Hematopoietic multipotent progenitor cell treated with erythropoietin and hydrocortisone succinate and interleukin-3 and kit ligand, for 8 days (in vitro differentiated cells): ENCODE measurements around the gene TRAF5.
A peak's percentile ranks its signal among the peaks of the same experiment; 100 is the strongest.

Experiments
- DNase-seq: peaks from one replicate; pipeline ENCODE4 v3.0.0-alpha.2; 2015

TRAF5 gene

DNA sequence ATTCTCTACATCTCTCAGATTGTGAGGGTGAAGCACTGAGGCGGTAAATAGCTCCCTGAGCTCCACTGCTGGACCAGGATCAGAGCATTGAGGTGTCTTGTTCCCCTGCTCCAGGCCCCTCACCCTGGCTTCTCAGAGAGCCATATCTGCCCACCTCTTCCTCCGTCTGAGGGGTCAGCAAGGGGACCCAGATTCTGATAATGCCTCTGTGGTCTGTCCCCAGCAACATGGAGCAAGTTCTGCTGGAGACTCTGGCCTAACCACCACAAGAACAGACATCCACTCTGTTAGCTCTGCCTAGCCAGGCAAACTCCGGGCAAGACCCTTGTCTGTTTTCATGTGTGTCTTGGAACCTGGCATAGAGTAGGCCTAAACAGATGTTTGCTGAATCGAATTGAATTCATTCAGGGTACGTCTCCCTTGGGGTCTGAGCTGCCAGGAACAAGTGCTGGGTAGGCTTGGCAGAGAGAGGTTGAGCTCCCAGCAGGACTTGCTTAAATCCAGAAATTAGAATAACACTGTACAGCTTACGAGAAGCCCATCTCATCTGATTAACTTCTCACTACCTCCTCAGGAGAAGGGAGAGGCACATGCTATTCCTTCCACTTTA, 2.3 kb downstream of the TRAF5 start:
- no peak for DNase-seq

DNA sequence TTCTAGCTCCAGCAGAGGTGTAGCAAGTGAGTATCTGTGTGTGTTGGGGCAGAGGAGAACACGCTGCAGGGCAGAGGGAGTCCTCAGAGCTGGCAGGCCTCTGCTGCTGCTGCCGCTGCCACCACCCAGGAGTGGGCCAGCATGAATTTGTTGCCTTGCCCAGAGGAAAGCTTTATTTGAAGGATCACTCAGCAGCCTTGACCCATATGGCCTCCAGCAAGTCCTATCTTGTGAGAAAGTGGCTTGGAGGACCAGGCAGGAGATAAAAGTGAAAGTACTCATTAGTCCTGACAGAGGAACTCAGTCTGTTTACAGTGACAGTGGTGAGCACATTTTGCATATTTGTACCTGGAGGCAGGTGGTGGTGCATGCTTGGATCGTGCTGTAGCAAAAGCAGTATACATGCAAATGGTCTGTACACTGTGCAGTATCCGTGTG, 3.1 kb downstream of the TRAF5 start:
- no peak for DNase-seq

DNA sequence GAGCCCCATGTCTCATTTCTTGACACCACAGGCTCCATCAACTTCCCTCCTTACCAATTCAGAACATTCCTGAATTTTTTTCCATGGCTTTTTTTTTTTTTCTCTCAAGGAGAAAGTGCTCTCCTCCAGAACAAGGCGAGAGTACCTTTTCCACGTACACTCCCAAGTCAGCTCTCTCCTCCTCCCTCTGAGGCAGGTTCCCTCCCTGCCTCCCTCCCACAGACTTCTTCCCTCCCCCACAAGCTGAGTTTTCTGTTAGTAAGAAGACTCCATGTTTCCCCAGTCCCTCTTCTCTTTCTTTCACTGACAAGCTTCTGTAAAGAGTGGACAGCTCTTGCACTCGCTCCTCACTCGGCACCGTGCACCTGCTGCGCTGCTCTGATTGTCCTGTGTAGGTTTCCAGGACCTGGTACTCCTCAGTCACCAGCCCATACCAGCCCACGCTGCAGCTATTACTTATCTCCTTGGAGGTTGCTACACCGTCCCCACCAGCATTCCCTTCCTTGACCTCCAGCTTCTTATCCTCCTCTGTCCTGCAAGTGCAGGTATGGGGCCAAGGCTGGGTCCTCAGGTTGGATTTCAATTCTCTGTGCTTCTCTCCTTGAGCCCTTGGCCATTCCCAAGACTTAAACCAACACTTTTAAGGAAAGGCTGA, 3.8 kb downstream of the TRAF5 start:
- no peak for DNase-seq

DNA sequence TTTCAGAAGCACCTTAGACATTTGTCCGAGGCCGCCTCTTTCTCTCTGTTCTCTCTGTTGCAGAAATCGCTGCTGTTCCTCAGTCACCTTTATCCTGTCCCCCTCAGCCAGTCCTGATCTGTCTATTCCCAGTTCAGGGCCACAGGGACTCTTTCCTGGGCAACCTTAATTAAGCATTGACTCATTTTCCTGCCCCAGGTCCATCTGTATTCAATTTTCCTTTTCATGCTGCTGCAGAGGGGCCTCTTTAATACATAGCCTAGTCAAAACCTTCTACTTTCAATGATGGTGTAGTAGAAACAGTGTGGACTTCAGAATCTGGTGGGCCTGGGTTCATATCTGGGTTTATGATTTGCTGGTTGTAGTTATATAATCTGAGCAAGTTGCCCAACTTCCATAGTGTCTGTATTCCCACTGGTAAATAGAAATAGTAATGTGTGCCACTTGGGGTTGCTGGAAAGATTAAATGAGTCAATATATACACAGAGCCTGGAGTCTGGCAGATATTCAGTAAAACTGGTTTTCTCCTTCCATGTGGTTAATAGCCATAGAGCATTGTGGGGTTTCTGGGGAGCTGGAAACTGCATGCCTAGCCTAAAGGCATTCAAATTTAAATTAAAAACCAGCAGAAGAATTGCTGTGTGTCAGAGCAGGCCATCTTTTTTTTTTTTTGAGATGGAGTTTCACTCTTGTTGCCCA, 4.5 kb downstream of the TRAF5 start:
- no peak for DNase-seq

DNA sequence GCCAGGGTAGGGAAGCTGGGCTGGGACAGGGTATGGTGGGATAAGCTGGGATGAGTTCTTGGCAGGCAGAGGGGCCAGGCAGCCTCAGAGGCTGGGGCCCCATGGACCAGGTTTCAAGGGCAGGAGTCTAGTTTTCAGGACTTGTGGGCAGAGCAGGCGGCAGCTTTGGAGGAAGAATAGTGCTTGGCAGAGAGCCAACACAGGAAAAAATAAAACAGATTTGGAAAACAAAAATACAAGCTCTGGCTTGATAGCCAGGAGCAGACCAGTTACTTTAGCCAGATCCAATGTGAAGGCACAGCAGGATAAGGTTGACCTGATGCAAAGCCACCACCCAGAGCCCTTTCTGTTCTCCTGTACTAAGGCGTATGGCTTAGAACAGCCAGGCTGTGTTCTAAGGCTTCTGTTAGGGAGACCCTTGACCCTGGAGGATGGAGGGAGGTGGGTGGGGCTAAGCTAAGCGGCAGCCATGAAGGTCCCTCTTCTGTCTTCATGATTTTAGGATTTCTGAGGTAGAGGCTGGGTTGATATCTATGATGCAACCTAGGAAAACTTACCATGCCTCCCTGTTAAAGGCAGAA, 5.5 kb downstream of the TRAF5 start:
- no peak for DNase-seq

DNA sequence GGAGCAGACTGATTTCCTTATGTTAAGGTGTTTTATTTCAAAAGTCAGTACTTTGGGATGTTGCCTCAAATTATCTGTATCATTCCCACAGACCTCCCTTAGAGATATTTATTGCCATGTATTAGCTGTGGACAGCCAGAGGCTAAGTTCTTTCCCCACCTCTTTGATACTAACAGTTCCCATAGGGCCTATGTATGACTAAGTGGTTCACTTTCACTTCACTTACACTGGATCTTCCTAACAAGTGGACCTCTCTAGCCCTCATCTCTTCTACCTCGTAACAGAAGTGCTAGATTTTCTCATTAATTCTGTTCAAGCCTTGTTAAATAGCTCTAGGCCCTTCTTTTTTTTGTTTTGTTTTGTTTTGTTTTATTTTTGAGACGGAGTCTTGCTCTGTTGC, 6.2 kb downstream of the TRAF5 start:
- DNase-seq, result no peak

DNA sequence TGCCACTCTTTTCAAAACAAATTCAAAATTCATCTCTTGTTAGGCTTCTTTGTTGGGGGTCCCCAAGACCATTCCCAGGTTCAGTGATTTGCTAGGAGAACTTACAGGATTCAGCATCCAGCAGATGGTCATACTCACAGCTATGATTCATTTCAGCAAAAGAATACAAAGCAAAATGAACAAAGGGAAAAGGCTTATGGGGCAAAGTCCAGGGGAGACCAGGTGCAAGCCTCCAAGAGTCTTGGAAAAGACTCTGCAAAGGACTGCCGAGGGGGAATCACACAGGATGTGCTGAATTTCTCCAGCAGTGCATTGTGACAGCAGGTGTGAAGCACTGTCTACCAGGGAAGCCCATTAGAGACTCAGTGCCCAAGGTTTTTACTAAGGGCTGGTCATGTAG, 7.3 kb downstream of the TRAF5 start:
- DNase-seq, result no peak

DNA sequence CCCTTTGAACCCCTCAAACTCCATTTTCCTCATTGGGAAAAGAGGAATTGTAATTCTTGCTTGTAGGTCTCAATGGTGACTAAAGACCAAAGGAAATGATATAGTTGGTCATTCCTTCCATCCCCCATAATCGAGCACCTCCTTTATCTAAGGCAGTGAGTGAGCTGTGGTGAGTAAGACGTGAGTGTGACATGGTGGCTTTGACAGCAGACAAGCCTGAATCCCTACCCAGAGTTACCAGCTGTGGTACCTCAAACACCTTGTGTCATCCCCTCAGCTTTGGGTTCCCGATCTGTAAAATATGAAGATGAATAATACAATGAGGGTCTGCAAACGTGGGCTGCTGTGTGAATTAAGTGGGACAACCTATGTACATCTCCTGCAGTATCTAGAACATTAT, 8.4 kb downstream of the TRAF5 start:
- DNase-seq, result no peak

DNA sequence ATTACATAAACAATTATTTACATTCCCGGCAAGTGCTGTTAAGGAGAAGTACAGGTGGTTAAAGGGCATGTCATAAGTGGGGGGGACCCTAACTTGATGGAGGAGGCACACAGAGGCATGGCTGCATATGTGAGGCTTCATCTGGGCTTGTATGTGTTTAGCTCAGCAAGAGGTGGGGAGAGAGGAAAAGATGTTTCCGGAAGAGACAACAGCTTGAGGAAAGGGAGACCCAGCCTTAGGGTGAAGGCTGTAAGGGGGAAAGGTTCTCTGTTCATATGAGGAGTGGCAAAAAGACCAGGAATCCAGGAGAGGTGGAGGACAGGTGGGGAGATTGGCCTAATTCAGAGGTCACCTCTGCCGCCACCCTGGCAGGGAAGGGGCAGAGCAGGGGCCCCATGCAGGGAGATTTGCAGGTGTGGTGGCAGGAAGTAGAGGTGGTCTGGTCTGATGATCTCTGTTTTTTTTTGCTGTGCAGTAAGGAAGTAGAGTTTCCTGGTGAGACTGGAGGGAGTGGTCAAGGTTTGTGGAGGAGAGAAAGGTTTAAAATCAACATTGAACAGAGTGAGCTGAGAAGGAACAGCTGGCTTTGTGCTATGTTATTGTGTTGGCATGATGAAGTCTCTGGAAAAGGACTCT, 9.0 kb downstream of the TRAF5 start:
- no peak for DNase-seq

DNA sequence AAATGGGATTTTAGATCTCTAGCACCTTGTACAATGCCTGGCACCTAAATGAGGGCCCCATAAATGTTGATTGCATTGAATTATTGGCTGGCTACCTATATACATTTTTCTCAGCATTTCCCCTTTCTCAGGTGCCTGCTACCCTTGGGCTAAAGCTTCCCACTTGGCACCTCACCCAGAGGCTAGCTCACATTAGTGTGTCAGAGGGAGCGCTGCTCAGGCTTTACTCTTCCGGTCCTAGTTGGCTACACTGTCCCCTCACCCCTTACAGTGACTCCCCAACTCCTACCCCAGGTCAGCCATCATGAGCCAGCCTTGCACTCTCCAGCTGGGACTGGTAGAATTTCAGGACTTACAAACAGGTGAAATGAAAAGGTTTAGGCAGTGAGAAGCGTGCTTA, 9.5 kb downstream of the TRAF5 start:
- no peak for DNase-seq

DNA sequence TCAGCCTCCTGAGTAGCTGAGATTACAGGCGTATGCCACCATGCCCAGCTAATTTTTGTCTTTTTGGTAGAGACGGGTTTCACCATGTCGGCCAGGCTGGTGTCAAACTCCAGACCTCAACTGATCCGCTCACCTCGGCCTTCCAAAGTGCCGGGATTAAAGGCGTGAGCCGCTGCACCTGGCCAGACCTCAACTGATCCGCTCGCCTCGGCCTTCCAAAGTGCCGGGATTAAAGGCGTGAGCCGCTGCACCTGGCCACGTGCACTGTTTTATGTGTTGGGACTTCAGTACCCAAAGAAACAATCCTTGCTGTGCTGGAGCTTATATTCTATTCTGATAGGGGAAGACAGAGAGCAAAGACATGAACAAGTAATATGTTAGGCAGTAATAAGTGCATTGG, 10.1 kb downstream of the TRAF5 start:
- no peak for DNase-seq

DNA sequence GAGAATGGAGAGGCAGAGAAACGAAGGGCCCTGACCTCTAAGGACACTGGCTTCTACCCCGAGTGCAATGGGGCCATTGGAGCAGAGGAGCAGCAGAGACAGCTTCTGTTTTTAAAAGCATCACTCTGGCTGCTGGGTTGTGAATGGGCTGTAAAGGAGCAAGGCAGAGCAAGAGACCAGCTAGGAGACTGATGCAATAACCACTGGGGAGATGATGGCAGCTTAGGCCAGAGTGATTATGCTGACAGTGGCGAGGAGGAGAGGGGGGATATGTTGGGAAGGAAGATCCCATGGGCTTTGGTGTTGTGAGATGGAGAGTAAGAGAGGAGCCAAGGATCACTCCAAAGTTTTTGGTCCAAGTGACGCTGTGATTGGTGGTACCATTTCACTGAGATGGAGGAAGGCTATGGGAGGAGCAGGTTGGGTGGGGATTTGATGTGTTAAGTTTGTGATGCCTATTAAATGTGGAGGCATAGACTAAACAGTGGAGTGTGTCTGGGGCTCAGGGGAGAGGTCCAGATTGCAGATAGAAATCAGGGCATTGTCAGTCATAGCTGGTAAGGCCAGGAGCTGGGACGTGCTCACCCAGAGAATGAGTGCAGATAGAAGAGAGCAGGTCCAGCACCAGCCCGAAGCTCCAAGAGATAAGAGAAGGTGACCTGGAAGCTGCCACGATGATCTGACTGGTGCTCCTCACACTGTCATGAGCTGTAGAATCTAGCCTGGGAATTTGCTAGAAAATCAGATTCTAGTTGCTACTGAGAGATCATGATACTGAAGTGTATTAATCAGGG, 11.0 kb downstream of the TRAF5 start:
- DNase-seq, result no peak

DNA sequence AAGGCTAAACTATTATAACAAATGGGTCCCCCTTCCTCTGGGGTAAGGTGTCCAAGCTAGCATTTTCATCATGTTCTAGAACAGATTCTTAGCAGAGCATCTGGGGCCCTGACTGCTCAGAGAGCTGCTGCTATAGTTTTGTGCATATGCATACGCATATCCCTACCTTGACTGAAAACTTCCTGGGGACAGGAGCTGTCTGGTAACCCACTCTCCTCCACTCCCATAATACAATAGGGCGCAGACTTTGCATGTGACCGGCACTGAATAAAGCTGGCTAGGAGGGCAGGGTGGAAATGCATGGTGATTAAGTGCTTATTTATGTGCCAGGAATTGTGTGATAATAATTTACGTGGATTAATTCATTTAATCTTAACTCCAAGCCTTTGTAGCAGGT, 11.6 kb downstream of the TRAF5 start:
- DNase-seq, result no peak

DNA sequence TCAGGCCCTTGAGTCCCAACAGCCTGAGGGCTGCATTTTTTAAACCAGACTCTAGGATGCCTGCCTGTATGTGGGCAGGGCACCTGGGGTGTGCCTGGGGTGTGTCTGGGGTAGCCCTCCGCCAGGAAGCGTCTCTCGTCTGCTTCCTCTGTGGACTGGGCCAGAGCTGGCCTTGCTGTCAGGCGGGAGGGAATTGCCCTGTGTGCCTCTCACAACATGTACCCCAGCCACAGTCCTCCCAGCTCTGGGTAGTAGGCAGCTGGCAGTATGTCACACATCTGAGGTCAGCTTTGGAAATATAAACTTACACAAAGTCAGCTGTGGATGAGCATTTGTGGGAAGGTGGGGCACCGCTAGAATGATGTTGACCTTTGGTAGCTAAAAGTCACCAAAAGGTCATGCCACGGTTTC, 13.0 kb downstream of the TRAF5 start:
- no peak for DNase-seq

DNA sequence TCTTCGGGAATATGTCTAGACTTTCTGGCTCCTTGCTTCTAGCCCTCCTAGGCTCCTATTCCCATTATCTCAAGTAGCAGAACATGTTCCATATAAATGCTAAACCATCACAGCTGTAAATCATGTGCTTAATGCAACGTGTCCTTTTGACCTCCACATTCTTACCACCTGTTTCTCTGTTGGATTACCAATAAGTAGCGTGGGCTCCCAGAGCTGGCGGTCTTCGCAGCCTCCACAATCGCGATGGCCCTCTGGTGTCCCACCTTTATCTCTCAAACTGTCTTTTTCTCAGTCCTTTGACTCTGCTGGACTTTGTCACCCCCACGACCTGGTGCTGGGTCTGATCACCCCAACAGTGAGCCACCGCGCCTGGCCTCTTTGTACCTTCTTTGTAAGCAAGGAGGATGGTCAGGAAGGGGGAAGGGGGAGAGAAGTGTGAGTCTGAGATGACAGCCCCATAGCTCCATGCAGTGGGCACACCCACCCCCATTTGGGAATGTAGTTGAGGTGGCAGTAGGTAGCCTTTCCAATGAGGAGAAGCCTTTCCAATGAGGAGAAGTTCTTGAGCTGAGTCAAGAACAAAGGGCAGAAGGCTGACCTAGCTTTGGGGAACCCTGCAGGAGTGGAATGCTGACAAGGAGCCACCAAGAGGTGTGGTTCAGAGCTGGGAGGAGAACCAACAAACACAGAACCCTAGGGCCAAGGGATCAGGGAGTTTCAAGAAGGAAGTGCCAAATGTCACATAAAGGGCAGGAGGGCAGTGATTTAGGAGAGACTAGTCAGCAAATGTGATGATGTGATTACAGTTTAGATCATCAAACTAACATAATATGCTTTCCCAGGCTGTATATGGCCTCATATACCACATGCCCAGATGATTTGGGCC, 14.2 kb downstream of the TRAF5 start:
- DNase-seq, result no peak

DNA sequence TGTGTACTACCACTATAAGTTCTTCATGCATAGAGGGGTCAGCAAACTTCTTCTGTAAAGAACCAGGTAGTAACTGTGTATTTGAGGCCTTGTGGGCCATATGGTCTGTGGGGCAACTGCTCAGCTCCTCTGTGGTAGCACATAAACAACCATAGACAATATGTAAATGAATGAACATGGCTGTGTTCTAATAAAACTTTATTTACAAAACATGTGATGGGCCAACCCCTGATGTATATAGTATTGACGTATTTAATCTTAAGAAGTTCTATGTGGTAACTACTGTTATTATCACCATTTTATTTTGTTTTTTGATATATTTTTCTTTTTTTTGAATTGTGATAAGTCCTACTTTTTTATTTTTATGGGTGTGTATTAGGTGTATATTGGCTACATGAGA, 15.4 kb downstream of the TRAF5 start:
- no peak for DNase-seq

DNA sequence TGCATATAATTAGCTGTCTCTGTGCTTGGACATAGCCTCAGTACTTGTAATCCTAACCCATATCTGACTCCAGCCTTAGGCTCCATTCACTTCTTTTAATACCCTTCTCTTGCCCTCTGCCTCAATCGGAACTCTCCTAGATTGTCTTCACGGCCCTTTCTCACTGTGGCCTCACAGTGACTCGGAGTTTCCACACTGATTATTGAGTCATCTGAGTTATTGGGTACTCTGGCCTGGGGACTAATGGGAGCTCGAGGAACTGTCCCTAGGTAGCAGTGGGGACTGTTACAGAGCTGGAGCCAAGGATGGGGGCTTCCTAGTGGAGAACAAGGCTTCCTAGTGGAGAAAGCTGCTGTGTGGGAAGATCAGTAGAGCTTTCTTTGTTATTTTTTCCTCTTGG, 17.0 kb downstream of the TRAF5 start:
- peak; percentile 16 for DNase-seq

DNA sequence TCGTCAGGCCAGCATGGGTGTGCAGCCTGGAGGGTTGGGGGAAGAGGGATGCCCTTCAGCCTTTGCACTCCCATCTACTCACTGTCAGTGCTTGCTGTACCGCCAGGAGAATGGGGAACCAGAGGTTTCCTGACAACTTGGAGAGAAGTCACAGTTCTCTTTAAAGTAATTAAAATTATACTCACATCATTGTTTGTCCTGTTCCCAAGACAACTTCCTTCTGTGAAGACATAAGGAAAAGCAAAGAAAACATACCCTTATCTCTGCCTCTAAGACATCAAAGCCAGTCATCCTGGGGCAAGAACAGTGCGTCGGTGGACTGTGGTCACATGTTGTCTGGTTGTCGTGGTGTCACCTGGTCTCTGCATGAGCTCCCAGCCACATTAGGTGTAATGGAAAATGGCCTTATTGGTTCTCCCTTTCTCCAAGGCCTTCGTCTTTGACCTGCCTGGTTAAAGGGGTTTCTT, 17.6 kb downstream of the TRAF5 start:
- DNase-seq, result no peak

DNA sequence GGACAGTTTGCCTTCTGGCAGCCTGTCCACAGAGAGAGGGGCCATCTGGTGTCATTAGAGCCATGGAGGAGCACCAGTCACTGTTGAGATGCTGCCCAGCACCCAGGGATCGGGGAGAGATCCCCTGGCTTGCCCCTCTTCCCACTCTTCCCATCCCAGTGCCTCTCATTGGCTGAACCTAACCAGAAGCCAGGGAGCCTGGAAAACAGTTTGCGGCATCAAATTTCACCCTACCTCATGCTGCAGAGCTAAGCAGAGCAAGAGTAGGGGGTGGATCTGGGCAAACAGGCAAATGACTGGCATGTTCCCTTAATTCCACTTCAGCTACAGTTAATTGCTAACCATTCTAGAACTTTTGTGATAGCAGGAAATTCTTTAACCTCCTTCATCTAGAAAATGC, 19.1 kb downstream of the TRAF5 start:
- DNase-seq, result no peak

DNA sequence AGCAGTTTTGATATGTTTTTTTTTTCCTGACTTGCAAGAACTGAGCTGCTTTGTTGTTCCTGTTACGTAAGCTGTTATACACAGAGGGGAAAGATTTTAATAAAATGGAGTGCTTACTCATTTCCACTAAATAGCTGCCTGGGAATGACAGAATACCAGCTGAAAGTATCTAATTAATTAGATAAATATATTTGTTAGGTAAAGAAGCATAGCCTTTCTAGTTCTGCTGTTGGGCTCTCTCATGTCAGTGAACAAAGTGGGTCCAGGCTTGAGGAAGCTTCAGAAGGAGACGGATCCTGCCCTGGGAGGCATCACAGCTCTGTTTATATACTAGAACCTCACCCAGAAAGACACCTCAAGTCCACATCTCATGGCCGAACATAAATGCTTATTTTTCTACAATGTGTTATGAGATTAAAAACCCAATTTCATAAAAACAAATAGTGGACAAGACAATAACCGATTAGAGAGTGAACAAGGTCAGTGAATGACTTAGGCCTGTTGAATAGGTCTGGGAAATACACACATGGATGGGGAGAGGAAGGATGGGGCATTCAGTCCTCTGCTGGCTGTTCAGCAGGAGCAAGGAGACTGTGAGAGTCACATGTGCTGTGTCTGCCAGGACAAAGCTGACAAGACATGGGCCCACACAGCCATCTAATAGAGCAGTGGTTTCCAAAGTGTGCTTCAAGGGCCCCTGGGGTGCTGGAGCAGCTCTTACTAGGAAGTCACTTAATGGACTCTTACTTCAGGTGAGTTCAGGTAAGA, 20.6 kb downstream of the TRAF5 start:
- DNase-seq, result no peak

DNA sequence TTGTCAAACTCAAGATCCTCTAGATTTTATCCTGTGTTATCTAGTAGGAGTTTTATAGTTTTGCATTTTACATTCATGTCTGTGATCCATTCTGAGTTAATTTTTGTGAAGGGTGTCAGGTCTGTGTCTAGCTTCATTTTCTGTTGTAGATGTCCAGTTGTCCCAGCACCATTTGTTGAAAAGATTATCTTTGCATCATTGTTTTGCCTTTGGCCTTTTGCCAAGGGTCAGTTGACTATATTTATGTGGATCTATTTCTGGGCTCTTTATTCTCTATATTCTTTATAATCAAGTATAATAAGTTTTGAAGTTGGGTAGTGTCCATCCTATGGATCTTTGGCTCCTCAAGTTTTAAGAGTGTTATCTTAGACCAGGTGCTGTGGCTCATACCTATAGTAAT, 21.9 kb downstream of the TRAF5 start:
- DNase-seq, result no peak
